ENCODE measurements around the gene RSPH6A.
A peak's percentile ranks its signal among the peaks of the same experiment; 100 is the strongest.

RSPH6A gene

DNA sequence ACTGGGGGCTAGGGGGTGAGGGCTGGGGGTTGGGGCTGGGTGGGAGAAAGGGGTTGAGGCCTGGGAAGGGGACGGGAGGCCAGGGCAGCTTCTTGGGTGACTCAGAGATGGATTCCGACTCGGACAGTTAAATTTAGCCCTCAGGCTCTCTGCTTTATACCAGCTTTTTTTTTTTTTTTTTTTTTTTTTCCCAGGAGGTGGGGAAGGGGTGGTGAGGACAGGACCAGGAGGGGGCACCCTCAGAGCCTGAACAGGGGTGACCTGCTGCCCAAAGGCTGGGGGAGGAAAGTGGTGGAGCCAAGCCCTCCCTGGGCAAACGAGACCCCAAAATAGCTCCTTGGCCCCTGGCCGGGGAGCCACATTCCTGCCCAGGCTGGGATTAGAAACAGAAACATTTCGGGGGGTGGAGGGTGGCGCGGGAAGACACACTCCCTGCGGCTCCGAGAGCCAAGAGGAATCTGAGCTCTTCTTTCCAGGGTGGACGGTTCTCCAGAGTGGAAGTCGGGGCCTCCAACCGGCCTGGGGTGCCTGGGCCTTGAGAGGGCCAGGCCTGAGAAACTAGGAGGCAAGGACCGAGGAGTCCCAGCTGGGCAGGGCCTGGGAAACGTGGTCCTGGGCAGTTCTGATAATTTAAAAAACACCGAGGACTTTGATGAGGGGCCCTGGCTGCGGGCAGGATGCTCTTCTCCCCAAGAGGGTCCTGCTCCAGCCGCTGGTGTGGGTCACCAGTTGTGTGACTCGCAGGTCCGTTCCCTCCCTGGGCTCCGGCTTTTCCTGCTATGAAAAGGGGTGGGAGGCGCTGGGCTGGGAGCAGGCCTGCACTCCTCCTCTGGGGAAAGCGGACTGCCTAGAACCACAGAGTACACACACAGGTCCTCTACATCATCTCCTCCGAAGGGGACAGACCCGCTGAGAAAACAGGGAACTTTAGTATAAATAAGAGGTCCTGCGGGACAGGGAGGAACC, 32.0 kb downstream of the RSPH6A start:
- Mint-ChIP-seq H3K36me3 (ENCODE audit: low read depth) (peaks cover 7% of the 10 kb centered on the region), H3K27me3 (ENCODE audit: low read depth) (peaks cover 30% of the 10 kb centered on the region), H3K4me1 (ENCODE audit: low read depth) (peaks cover 18% of the 10 kb centered on the region), H3K27ac (no peak overlapping the region), H3K9me3 (no peaks in the 10 kb centered on the region), H3K4me3 (no peak overlapping the region)

DNA sequence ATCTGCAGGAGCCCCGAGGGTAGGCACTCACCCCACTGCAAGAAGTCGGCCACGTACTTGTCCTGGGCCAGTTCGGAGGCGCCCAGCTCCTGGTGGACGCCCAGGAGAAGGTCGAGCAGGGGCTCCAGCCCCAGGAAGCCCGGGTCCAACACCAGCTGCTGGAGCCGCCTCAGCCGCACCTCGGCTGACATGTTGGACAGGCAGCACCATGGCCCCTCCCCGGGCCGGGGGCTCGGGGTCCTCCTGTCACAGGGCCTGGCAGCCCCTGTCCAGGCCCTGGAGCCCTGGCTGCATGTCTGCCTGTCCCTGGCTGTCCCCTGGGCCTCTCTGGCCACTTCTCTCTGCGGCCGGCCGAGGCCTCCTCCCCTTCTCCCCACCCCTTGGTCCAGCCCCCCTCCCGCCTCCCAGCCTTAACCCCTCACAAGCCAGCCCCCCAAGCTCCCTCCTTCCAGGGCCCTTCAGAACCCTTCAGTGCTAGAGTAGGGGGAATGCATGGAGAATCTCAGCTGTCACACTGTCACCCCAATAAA, 32.9 kb downstream of the RSPH6A start, which contains the start of gene DMPK:
Gene DMPK (minus strand): TSS at position 329 of the 530 bp plus-strand sequence. CDS start 138 bp downstream, at position 191.
- H3K27ac Mint-ChIP-seq: no peak within 1 kb of the TSS
- H3K27me3 Mint-ChIP-seq (ENCODE audit: low read depth): peaks cover 21% of the 10 kb centered on the region
- no peaks in the 10 kb centered on the region for H3K9me3 Mint-ChIP-seq
- peaks cover 18% of the 10 kb centered on the region for H3K4me1 Mint-ChIP-seq (ENCODE audit: low read depth)
- H3K36me3 Mint-ChIP-seq (ENCODE audit: low read depth): peaks cover 9% of the 10 kb centered on the region
- H3K4me3 Mint-ChIP-seq: no peak within 1 kb of the TSS

DNA sequence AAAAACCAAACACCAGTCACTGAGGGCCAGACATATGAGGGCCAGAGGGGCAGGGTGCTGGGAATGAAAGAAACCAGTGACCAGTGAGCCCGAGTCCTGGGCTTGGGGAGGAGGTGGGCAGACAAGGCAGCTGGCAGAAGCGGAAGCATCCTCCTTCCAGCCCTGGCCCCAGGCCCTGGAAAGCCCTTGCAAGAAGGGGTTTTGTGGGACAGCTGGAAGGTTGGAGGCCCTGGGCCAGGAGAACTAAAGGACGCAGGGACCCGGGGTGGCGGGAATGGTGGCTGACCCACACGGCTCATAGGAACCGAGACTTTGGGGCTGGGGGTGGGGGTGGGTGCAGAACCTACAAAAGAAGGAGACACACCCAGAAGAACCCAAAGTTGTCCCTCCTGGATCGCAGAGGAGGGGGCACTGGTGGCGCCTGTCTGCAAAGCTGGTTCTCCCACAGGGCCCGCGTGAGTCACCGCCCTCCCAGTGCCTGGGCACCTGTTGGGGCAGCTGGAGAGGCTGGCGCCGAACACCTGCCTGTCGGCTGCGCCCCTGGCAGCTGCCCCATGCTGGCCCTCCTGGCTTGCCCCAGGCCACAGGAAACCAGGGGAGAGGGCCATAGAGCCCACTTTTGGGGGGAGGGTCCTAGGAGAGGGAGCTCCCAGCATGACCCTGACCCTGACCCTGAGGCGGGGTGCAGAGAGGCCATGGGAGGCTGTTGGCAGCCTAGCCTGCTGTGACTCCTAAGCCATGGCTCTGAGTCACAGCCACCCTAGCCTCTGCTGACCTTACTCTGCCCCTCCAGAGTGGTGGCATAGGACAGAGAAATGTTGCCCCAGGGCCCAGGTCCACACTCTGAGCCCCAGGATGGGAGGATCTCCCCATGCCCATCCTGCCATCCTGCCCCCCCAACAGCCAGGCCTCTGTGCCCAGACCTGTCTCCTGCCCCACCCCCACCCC, 33.6 kb downstream of the RSPH6A start:
- Mint-ChIP-seq H3K27me3 (ENCODE audit: low read depth) (peaks cover 21% of the 10 kb centered on the region), H3K27ac (no peak overlapping the region), H3K36me3 (ENCODE audit: low read depth) (peaks cover 10% of the 10 kb centered on the region), H3K9me3 (no peaks in the 10 kb centered on the region), H3K4me1 (ENCODE audit: low read depth) (peaks cover 18% of the 10 kb centered on the region), H3K4me3 (no peak overlapping the region)

DNA sequence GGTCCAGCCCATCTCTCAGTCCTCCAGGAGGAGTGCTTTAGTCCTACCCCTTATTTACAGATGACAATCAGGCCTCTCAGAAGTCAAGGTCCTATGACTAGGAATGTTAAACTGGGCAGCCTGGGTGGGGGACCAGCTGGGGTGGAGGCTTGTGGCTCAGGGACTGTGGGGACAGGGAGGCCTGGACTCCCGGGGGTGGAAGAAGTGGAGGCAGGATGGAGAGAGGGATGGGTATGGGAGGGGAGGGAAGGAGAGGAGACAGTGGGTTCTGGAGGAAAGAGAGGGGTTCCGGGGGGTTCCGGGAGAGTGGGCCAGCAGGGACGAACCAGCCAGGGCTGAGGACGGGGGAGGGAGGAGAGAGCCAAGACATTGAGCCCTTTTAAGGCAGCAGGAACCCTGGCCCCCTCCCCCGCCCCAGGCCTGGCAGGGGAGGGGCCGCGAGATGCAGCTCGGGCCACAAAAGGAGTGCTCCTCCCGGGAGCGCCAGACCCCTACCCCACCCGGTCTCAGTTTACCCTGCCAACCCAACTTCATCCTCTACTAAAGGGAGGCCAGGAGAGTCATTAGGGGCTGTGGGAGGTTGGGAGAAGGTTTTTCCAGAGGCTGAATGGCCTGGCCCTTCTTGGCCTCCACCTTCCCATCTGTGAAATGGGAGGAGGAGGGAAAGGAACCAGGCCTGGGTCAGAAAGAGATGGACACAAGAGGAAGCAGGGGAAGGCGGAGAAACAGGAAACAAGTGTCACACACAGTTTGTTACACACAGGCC, 34.5 kb downstream of the RSPH6A start:
- peaks cover 21% of the 10 kb centered on the region for H3K27me3 Mint-ChIP-seq (ENCODE audit: low read depth)
- H3K27ac Mint-ChIP-seq: no peak overlapping the region

DNA sequence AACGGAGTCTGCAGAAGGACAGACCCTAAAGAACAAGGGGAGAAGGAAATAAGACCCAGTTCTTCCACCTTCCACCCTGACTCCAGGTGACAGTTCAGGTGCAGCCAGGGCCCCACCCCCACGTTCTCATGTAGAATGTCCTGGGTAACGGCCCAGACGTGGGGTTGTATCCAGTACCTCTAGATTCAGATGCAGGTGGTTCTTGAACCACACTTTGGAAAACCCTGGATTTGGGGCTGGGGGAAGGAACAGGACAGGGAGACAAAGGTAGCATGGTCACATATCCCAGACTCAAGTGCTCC, 35.0 kb downstream of the RSPH6A start:
- no peak overlapping the region for H3K4me3 Mint-ChIP-seq
- peaks cover 10% of the 10 kb centered on the region for H3K36me3 Mint-ChIP-seq (ENCODE audit: low read depth)
- no peaks in the 10 kb centered on the region for H3K9me3 Mint-ChIP-seq

More for the DNA sequence above, 34.5 kb downstream of the RSPH6A start:
- Mint-ChIP-seq H3K4me3 (no peak overlapping the region), H3K4me1 (ENCODE audit: low read depth) (peaks cover 18% of the 10 kb centered on the region), H3K36me3 (ENCODE audit: low read depth) (peaks cover 10% of the 10 kb centered on the region), H3K9me3 (no peaks in the 10 kb centered on the region)

DNA sequence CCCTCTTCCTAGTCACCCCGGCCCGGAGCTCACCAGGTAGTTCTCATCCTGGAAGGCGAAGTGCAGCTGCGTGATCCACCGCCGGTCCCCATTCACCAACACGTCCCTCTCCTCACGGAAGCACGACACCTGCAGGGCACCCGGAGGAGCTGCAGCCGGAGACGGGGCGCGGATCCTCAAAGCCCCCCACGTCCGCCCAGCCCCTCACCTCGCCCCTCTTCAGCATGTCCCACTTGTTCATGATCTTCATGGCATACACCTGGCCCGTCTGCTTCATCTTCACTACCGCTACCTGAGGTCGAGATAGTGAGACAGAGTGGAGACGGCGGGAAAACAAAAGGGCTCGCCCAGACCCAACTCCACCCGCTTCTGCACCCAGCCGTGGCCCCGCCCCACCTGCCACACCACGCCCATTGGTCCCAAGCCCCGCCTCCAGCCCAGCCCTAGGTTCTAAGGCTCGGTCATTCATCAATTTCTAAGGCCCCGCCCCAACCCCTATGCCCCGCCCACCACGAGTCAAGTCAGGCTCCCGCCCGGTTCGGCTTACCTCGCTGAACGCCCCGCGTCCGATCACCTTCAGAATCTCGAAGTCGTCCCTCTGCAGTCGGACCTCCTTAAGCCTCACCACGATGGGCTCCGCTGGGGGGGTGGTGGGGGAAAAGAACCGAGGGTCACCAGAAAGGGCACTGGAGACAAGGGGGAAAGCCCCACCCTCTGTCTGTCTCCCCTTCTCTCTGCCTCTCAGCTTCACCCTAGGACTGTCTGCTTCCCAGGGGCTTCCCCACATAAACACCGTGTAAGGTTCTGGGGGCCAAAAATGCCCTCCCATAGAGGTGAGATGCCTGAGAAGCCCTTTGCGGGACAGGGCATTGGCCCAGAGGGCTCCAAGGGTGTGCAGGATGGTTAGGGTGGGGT, 35.6 kb downstream of the RSPH6A start:
- H3K9me3 Mint-ChIP-seq: no peaks in the 10 kb centered on the region
- peaks cover 10% of the 10 kb centered on the region for H3K36me3 Mint-ChIP-seq (ENCODE audit: low read depth)
- H3K27ac Mint-ChIP-seq: no peak overlapping the region
- H3K4me1 Mint-ChIP-seq (ENCODE audit: low read depth): peaks cover 18% of the 10 kb centered on the region
- H3K27me3 Mint-ChIP-seq (ENCODE audit: low read depth): peaks cover 21% of the 10 kb centered on the region
- H3K4me3 Mint-ChIP-seq: peak overlapping the region; percentile 82

More for the DNA sequence above, 35.0 kb downstream of the RSPH6A start:
- H3K27me3 Mint-ChIP-seq (ENCODE audit: low read depth): peaks cover 21% of the 10 kb centered on the region
- H3K27ac Mint-ChIP-seq: no peak overlapping the region
- H3K4me1 Mint-ChIP-seq (ENCODE audit: low read depth): peaks cover 18% of the 10 kb centered on the region

DNA sequence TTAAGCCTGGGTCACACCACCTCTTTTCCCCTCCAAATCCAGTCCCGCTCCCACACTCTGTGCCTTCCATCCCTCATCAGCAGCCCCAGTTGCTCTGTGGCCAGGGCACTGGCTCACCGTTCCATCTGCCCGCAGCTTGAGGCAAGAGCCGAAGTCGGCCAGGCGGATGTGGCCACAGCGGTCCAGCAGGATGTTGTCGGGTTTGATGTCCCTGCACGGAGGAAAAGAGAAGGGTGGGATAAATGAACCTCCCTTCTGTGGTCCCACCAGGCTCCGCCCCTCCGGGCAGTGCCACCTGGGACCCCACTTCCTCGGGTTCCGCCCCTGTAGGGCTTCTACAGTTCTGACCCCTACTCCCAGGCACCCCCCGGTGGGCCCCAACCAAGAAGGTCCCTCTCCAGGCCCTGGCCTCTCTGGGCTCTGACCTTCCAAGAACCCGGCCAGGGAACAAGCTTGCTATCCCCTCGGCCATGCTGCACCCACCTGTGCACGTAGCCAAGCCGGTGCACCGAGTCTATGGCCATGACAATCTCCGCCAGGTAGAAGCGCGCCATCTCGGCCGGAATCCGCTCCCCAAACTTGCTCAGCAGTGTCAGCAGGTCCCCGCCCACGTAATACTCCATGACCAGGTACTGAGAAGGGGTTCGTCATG, 37.0 kb downstream of the RSPH6A start:
- peak overlapping the region; percentile 82 for H3K4me3 Mint-ChIP-seq
- no peak overlapping the region for H3K27ac Mint-ChIP-seq
- peaks cover 18% of the 10 kb centered on the region for H3K4me1 Mint-ChIP-seq (ENCODE audit: low read depth)
- H3K27me3 Mint-ChIP-seq (ENCODE audit: low read depth): peaks cover 21% of the 10 kb centered on the region
- H3K9me3 Mint-ChIP-seq: no peaks in the 10 kb centered on the region
- H3K36me3 Mint-ChIP-seq (ENCODE audit: low read depth): peaks cover 10% of the 10 kb centered on the region

DNA sequence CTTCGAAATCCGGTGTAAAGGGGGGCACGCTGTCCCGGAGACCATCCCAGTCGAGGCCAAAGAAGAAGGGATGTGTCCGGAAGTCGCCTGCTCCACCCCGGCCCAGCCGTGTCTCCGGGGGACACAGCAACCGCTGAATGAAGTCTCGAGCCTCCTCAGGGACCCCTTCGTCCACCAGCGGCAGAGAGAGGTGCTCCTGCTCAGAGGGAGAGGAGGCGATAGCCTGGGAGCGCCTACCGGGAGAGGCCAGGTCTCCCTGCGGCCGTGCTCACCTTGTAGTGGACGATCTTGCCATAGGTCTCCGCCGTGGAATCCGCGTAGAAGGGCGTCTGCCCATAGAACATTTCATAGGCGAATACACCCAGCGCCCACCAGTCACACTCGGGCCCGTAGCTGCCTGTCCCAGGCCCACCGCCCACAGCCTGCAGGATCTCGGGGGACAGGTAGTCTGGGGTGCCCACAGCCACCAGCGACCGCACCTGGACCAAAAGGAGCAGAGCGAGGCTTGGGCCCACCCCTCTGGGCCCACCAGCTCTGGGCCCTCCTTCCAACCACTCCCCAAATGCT, 37.6 kb downstream of the RSPH6A start:
- Mint-ChIP-seq H3K4me3 (no peak overlapping the region), H3K9me3 (no peaks in the 10 kb centered on the region), H3K36me3 (ENCODE audit: low read depth) (peaks cover 10% of the 10 kb centered on the region), H3K4me1 (ENCODE audit: low read depth) (peaks cover 18% of the 10 kb centered on the region), H3K27ac (no peak overlapping the region), H3K27me3 (ENCODE audit: low read depth) (peaks cover 21% of the 10 kb centered on the region)

DNA sequence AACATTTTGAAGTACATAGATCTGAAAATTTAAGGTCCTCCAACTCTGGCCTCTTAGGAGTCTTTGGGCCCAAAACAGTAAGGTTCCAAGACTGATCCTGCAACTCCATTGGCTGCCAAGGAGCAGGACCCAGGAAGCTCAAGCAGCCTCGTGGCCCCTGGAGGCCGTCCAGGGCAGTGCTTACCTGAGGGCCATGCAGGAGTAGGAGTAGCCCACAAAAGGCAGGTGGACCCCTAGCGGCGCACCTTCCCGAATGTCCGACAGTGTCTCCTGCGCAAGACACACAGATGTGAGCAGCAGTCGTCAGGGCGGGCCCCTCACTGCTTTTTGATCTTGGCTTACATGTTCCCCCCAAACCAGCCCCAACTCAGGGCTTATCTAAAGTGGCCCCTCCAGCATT, 40.3 kb downstream of the RSPH6A start:
- Mint-ChIP-seq H3K27me3 (ENCODE audit: low read depth) (peaks cover 14% of the 10 kb centered on the region), H3K27ac (no peak overlapping the region), H3K36me3 (ENCODE audit: low read depth) (peaks cover 10% of the 10 kb centered on the region), H3K4me1 (ENCODE audit: low read depth) (peaks cover 19% of the 10 kb centered on the region), H3K9me3 (no peaks in the 10 kb centered on the region), H3K4me3 (no peak overlapping the region)

DNA sequence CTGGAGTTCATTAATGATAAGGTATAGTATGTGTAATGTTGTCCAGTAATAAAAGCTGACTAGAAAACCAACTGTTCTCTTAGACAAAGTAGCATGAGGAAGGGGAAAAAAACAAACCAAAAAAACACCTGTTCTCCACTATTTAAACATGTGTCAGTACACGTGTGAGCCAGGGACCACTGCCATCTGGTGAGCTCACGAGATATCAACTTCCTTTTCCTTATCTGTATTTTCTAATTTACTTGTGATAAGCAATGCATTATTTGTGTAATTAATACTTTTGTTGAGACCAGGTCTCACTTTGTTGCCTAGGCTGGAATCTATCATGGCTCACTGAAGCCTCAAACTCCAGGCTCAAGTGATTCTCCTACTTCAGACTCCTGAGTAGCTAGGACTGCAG, 41.7 kb downstream of the RSPH6A start:
- H3K9me3 Mint-ChIP-seq: no peaks in the 10 kb centered on the region
- no peak overlapping the region for H3K27ac Mint-ChIP-seq
- H3K36me3 Mint-ChIP-seq (ENCODE audit: low read depth): peaks cover 7% of the 10 kb centered on the region
- H3K27me3 Mint-ChIP-seq (ENCODE audit: low read depth): peaks cover 9% of the 10 kb centered on the region
- peaks cover 12% of the 10 kb centered on the region for H3K4me1 Mint-ChIP-seq (ENCODE audit: low read depth)
- H3K4me3 Mint-ChIP-seq: no peak overlapping the region

DNA sequence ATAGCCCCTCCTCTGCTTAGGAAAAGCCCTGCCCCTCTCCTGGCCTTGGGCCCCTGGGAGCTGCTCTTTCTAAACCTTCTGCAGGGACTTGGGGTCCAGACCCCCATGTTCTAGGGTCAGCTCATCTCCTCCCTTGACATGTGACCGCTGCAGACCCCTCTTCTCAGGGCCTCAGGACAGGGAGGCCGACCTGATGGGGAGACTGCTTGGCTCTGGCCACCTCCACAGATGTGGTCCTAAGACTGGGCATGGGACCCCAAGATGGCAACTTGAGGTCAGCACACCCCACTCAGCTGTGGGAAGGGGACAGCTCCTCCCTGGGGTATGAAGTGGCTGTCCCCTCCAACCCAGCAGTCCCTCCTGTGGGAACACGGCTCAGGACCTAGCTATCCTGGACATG, 42.2 kb downstream of the RSPH6A start:
- no peak overlapping the region for H3K4me3 Mint-ChIP-seq
- no peak overlapping the region for H3K27ac Mint-ChIP-seq
- peaks cover 6% of the 10 kb centered on the region for H3K36me3 Mint-ChIP-seq (ENCODE audit: low read depth)
- no peaks in the 10 kb centered on the region for H3K9me3 Mint-ChIP-seq
- peaks cover 9% of the 10 kb centered on the region for H3K27me3 Mint-ChIP-seq (ENCODE audit: low read depth)
- peaks cover 11% of the 10 kb centered on the region for H3K4me1 Mint-ChIP-seq (ENCODE audit: low read depth)

DNA sequence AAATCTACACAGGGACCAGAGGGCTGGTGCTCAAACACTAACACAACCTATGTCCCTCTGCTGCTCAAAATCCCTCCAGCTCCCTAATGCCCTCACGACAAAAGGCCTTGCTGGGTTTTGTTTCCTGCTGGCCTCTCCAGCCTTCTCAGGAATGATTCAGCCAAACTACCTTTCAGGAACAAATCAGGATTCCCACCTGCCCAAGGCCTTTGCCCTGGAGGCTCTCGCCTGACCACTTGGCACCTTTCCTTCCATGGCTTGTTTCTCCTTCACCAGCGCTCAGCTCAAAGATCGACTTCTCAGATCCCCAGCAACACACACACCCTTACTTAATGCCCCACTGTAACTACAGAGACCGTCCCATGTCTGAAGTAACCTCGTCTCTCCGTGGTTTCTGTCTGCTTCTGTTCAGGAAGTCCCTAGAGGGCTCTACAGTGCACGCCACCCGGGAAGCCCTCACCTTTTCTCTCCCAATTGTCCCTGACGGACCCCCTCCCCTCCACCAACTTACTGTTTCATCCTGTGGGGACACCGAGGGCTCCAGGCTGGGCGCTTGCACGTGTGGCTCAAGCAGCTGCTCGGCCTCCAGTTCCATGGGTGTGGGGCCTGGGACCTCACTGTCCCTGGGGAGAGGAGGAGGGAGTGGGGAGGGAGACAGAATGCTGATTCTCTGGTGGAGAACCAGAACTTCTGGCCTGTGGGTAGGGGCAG, 42.8 kb downstream of the RSPH6A start:
- peaks cover 11% of the 10 kb centered on the region for H3K4me1 Mint-ChIP-seq (ENCODE audit: low read depth)
- H3K9me3 Mint-ChIP-seq: no peaks in the 10 kb centered on the region
- H3K36me3 Mint-ChIP-seq (ENCODE audit: low read depth): peaks cover 5% of the 10 kb centered on the region
- no peak overlapping the region for H3K27ac Mint-ChIP-seq
- no peak overlapping the region for H3K4me3 Mint-ChIP-seq
- H3K27me3 Mint-ChIP-seq (ENCODE audit: low read depth): peaks cover 12% of the 10 kb centered on the region
